Common myeloid progenitor, CD34-positive (primary cell): ENCODE measurements around the gene TSPO2.

Experiments
- CTCF ChIA-PET: fragments of 350-600 bp; sonication (Branson Sonifier 250); formaldehyde crosslinking; loops from one replicate; lab custom pipeline; 2021; ENCODE audit warnings: antibody characterized with exemption; lab: Charles Lee
- POLR2A ChIA-PET: fragments of 350-600 bp; sonication (Branson Sonifier 250); formaldehyde crosslinking; loops from one replicate; lab custom pipeline; 2021; ENCODE audit warnings: antibody characterized with exemption; lab: Charles Lee
- DNase-seq, 3 donors: peaks; one replicate each; pipeline versions ENCODE4 v3.0.0 to v3.0.0-alpha.2; 2013
- H3K27ac ChIP-seq, 2 experiments: 1 replicate in 1 of 2; 2 replicates in 1 of 2; pipeline ENCODE4 v1.7.0; 2013; ENCODE audit warnings: inconsistent platforms in 2 of 2, low read length in 2 of 2, mild to moderate bottlenecking in 2 of 2, low read depth in 1 of 2, moderate library complexity in 1 of 2; ENCODE audit not compliant: severe bottlenecking in 2 of 2, insufficient read depth in 1 of 2, poor library complexity in 1 of 2
- H3K27me3 ChIP-seq, 5 experiments: replicated peaks in 2 of 5; 1 replicate in 3 of 5; 2 replicates in 2 of 5; pipeline versions ENCODE4 v1.6.1 to v1.7.0; 2013; ENCODE audit warnings: low read length in 4 of 5, mild to moderate bottlenecking in 2 of 5, moderate library complexity in 2 of 5, inconsistent platforms in 1 of 5; ENCODE audit not compliant: insufficient read depth in 5 of 5, control insufficient read depth in 4 of 5
- H3K36me3 ChIP-seq, 4 experiments: 1 replicate in 2 of 4; 2 replicates in 2 of 4; pipeline versions ENCODE4 v1.6.1 to v1.7.0; 2013; ENCODE audit warnings: low read length in 3 of 4, control low read depth in 1 of 4, mild to moderate bottlenecking in 1 of 4; ENCODE audit not compliant: control insufficient read depth in 4 of 4, insufficient read depth in 4 of 4
- H3K4me1 ChIP-seq, 4 experiments: 1 replicate in 3 of 4; 2 replicates in 1 of 4; pipeline versions ENCODE4 v1.6.1 to v1.7.1; 2013; ENCODE audit warnings: low read length in 3 of 4, mild to moderate bottlenecking in 3 of 4, control low read depth in 1 of 4, inconsistent platforms in 1 of 4, moderate library complexity in 1 of 4; ENCODE audit not compliant: control insufficient read depth in 4 of 4, insufficient read depth in 4 of 4; ENCODE audit errors: control extremely low read depth in 1 of 4
- H3K4me3 ChIP-seq, 7 experiments: 1 replicate in 4 of 7; 2 replicates in 3 of 7; pipeline versions ENCODE4 v1.5.1 to v1.7.0; 2013; ENCODE audit warnings: mild to moderate bottlenecking in 7 of 7, low read length in 6 of 7, moderate library complexity in 6 of 7, inconsistent platforms in 2 of 7, low read depth in 2 of 7, control low read depth in 1 of 7; ENCODE audit not compliant: insufficient read depth in 4 of 7, control insufficient read depth in 1 of 7; ENCODE audit errors: extremely low read depth in 1 of 7
- H3K9me3 ChIP-seq, 5 experiments: 1 replicate in 4 of 5; 2 replicates in 1 of 5; pipeline versions ENCODE4 v1.6.1 to v1.7.1; 2013; ENCODE audit warnings: low read length in 4 of 5, mild to moderate bottlenecking in 2 of 5, inconsistent platforms in 1 of 5, low read depth in 1 of 5, moderate library complexity in 1 of 5; ENCODE audit not compliant: control insufficient read depth in 4 of 5, insufficient read depth in 2 of 5; ENCODE audit errors: control extremely low read depth in 1 of 5
- WGBS: methylation state at CpG from one replicate; pipeline ENCODE4 v1.1.5; 2013; ENCODE audit not compliant: insufficient coverage; 5-methylcytosine and 5-hydroxymethylcytosine counted together

The TSPO2 gene

GRCh38 chr6:41064841-41065240, 22.6 kb downstream of the TSPO2 start:
- peaks cover 18 to 68% (median 43%) of the 10 kb centered on the region in 4 experiments for H3K36me3 ChIP-seq
- ChIA-PET POLR2A (no interaction called here), CTCF (interaction anchor here (0.8 to 1.4 kb wide), 3 partner anchors 10 to 28 kb away, joined by 3 to 4 read pairs (median 4); no protein-coding TSS in a partner anchor)
- WGBS = 97% methylated on average over 3 of the region's 5 CpGs
- no peaks in the 10 kb centered on the region for H3K27me3 ChIP-seq
- H3K4me3 ChIP-seq = no peak overlapping the region
- DNase-seq = no peak
- H3K27ac ChIP-seq = no peak overlapping the region
- H3K9me3 ChIP-seq = no peaks in the 10 kb centered on the region
- H3K4me1 ChIP-seq = peaks cover 0 to 5% (median 2%) of the 10 kb centered on the region in 4 experiments

- H3K27ac ChIP-seq = no peak overlapping the region
- POLR2A ChIA-PET = no interaction called here
- CTCF ChIA-PET = interaction anchor here (0.9 to 1.3 kb wide), 8 partner anchors 9 to 65 kb away, joined by 3 to 6 read pairs (median 4); partner anchors contain the start of gene UNC5CL
Observed at GRCh38 chr6:41065550-41066026, 23.3 kb downstream of the TSPO2 start.

GRCh38 chr6:41066867-41067304, 24.6 kb downstream of the TSPO2 start:
- peak; percentile 77 to 85 (median 79) for DNase-seq
- ChIA-PET CTCF (interaction anchor here (0.6 to 2.6 kb wide), 6 partner anchors 27 to 68 kb away, joined by 3 to 17 read pairs (median 5); partner anchors contain the start of genes TSPO2 and UNC5CL), POLR2A (interaction anchor here (0.6 kb wide), 1 partner anchor 484 kb away, joined by 3 read pairs; no protein-coding TSS in a partner anchor)
- Histone ChIP-seq H3K9me3 (no peaks in the 10 kb centered on the region), H3K27ac (no peak overlapping the region), H3K36me3 (peaks cover 18 to 65% (median 40%) of the 10 kb centered on the region in 4 experiments), H3K4me1 (peaks cover 6 to 19% (median 10%) of the 10 kb centered on the region in 4 experiments), H3K27me3 (no peaks in the 10 kb centered on the region), H3K4me3 (no peak overlapping the region)
- WGBS = 7% methylated on average over 2 of the region's 3 CpGs

More at GRCh38 chr6:41065550-41066026, 23.3 kb downstream of the TSPO2 start:
- H3K4me1 ChIP-seq = peaks cover 0 to 7% (median 3%) of the 10 kb centered on the region in 4 experiments
- no peaks in the 10 kb centered on the region for H3K27me3 ChIP-seq
- H3K9me3 ChIP-seq = no peaks in the 10 kb centered on the region
- WGBS = 95% methylated on average over 2 of the region's 2 CpGs
- no peak overlapping the region for H3K4me3 ChIP-seq
- DNase-seq = no peak
- peaks cover 18 to 72% (median 44%) of the 10 kb centered on the region in 4 experiments for H3K36me3 ChIP-seq

GRCh38 chr6:41071501-41071922, 29.2 kb downstream of the TSPO2 start:
- Histone ChIP-seq H3K9me3 (no peaks in the 10 kb centered on the region), H3K27ac (peak overlapping the region; percentile 95 to 98), H3K4me1 (peaks cover 16 to 44% (median 32%) of the 10 kb centered on the region in 4 experiments), H3K27me3 (no peaks in the 10 kb centered on the region), H3K36me3 (peaks cover 8 to 32% (median 20%) of the 10 kb centered on the region in 4 experiments), H3K4me3 (peak overlapping the region; percentile 67 to 99 (median 94))
- ChIA-PET POLR2A (interaction anchor here (0.8 kb wide), 1 partner anchor 44 kb away, joined by 4 read pairs; no protein-coding TSS in a partner anchor), CTCF (interaction anchor here (0.8 to 2.2 kb wide), 4 partner anchors 9 to 130 kb away, joined by 4 to 7 read pairs (median 4); no protein-coding TSS in a partner anchor)
- DNase-seq = no peak
- 0% methylated on average over 12 of the region's 16 CpGs for WGBS

- DNase-seq = peak; percentile 99 to 100 (median 99)
- no peaks in the 10 kb centered on the region for H3K9me3 ChIP-seq
- H3K4me3 ChIP-seq = peak within 1 kb of the TSS; percentile 88 to 99 (median 94)
- no peaks in the 10 kb centered on the region for H3K27me3 ChIP-seq
- ChIA-PET CTCF (interaction anchor here (1.0 to 1.5 kb wide), 2 partner anchors 13 to 130 kb away, joined by 3 to 4 read pairs; no protein-coding TSS in a partner anchor), POLR2A (interaction anchor here (0.8 kb wide), 1 partner anchor 44 kb away, joined by 4 read pairs; no protein-coding TSS in a partner anchor)
- 0% methylated on average over 55 of the region's 63 CpGs for WGBS
- peaks cover 7 to 29% (median 17%) of the 10 kb centered on the region in 4 experiments for H3K36me3 ChIP-seq
- H3K4me1 ChIP-seq = peaks cover 17 to 44% (median 33%) of the 10 kb centered on the region in 4 experiments
- H3K27ac ChIP-seq = peak within 1 kb of the TSS; percentile 95 to 98
Observed at GRCh38 chr6:41071923-41072835, 29.9 kb downstream of the TSPO2 start, which contains the start of gene OARD1. Gene OARD1, minus strand, starts transcription at chr6:41072356. Its CDS starts 722 bp downstream, at chr6:41071634.

- ChIA-PET POLR2A (no interaction called here), CTCF (interaction anchor here (1.0 kb wide), 1 partner anchor 14 kb away, joined by 3 read pairs; no protein-coding TSS in a partner anchor)
- peaks cover 6 to 23% (median 13%) of the 10 kb centered on the region in 4 experiments for H3K36me3 ChIP-seq
- WGBS = 0% methylated on average over 34 of the region's 37 CpGs
- no peaks in the 10 kb centered on the region for H3K9me3 ChIP-seq
- H3K4me3 ChIP-seq = peak within 1 kb of the TSS; percentile 88 to 99 (median 94)
- peaks cover 17 to 44% (median 33%) of the 10 kb centered on the region in 4 experiments for H3K4me1 ChIP-seq
- peak in 2 of 3 donors; percentile 99 for DNase-seq
- peak within 1 kb of the TSS; percentile 95 to 98 for H3K27ac ChIP-seq
- no peaks in the 10 kb centered on the region for H3K27me3 ChIP-seq
Observed at GRCh38 chr6:41072836-41073202, 30.6 kb downstream of the TSPO2 start, which contains the start of gene NFYA. Gene NFYA, plus strand, starts transcription at chr6:41072974. Its CDS starts 6,116 bp downstream, at chr6:41079090.
